Measurements from ENCODE around the gene MRPS34. TPM values are rescaled to one million over a fixed set of nuclear protein-coding genes. Genes with fewer than 3 reads are reported as not detected.

The MRPS34 gene
- 304 and 324 TPM in 2 replicates for total RNA-seq (2014; rRNA removed; shearing (Covaris generic))

DNA sequence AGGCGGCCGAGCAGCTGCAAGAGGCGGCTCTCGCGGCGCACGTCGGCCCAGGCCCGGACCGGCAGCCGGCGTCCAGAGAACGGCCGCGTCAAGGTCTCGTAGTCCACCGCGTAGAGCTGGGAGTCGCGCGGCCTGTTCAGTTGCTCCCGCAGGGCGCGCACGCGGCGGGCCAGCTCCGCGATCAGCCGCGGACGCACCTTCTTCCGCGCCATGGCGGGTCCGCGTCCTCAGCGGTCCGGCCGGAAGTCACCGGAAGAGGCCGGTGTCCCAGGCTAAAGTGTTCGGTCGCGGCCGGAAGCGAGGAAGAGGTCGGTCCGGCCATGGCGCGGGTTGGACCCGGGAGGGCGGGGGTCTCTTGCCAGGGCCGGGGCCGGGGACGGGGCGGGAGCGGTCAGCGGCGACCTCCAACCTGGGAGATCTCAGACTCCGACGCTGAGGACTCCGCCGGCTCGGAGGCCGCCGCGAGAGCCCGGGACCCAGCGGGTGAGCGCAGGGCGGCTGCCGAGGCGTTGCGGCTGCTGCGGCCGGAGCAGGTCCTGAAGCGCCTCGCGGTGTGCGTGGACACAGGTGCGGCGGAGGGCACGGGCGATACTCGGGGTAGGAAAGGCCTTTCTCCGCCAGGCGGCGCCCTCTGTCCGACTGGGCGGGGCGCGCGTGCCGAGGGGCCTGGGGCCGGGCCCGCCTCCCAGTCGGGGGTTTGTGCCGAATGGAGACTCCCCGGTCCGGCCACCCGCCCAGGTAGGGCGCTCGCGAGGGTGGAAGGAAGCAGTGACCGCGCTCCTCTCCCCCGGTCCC is at the start of gene MRPS34:
TSS of gene MRPS34 (minus strand) at position 227 of the 795 bp plus-strand sequence. CDS start at position 212, 15 bp downstream.
- Histone ChIP-seq H3K27me3 (ENCODE audit: control insufficient read depth, insufficient read depth, low read length) (no peaks in the 10 kb centered on the region), H3K36me3 (replicated peaks; ENCODE audit: control insufficient read depth, insufficient read depth, low read length) (no peaks in the 10 kb centered on the region; the same call in none of the 2 replicates), H3K4me3 (ENCODE audit: insufficient read depth, low read depth, low read length) (peak within 1 kb of the TSS; percentile 98)
- peak; percentile 98 for DNase-seq

DNA sequence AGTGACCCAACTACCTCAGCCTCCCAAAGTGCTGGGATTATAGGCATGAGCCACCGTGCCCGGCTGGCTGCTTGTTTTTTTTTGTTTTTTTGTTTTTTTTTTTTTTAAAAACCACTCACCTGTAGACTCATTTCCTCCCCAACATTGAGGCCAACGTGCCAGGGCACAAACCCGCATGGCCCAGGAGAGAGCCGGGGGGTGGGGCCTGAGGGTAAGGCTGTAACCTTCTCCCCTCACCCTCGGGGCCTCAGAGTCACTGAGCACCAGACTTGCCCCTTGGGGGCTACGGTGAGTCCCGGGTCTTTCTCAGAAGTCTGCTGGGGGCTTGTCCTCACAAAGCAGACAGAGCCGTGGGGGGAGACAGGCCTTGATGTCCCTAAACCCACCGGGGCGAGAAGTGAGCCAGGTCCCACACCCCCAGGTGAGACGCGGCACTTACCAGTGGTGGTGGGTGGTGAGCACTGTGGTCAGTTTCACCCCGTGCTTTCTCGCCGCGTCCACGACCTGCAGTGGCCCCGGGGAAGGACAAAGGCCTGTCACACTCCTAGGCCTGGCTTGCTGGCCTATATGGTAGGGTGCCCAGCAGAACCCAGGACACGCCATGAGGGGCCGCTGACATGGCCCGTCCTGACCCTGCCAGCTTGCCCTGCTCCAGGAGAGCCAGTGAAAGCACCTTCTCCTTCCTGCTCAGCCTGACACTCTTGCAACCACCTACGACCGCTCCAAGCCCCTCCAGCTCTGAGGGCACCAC is 49.1 kb upstream of the MRPS34 start:
- peaks cover 2% of the 10 kb centered on the region; the same call in 1 of the 2 replicates for H3K27me3 ChIP-seq (ENCODE audit: control insufficient read depth, insufficient read depth, low read length)
- no peak for DNase-seq
- H3K36me3 ChIP-seq (replicated peaks; ENCODE audit: control insufficient read depth, insufficient read depth, low read length), result 0 out of 2 replicates have a peak, but pooled peaks cover 1% of the 10 kb centered on the region
- H3K4me3 ChIP-seq (ENCODE audit: insufficient read depth, low read depth, low read length), result no peak overlapping the region

GRCh38 chr16:1820946-1821290 is 48.0 kb upstream of the MRPS34 start:
- peaks cover 2% of the 10 kb centered on the region; the same call in 1 of the 2 replicates for H3K27me3 ChIP-seq (ENCODE audit: control insufficient read depth, insufficient read depth, low read length)
- DNase-seq, result no peak
- H3K36me3 ChIP-seq (replicated peaks; ENCODE audit: control insufficient read depth, insufficient read depth, low read length), result peaks cover 1% of the 10 kb centered on the region; the same call in 1 of the 2 replicates
- no peak overlapping the region for H3K4me3 ChIP-seq (ENCODE audit: insufficient read depth, low read depth, low read length)

DNA sequence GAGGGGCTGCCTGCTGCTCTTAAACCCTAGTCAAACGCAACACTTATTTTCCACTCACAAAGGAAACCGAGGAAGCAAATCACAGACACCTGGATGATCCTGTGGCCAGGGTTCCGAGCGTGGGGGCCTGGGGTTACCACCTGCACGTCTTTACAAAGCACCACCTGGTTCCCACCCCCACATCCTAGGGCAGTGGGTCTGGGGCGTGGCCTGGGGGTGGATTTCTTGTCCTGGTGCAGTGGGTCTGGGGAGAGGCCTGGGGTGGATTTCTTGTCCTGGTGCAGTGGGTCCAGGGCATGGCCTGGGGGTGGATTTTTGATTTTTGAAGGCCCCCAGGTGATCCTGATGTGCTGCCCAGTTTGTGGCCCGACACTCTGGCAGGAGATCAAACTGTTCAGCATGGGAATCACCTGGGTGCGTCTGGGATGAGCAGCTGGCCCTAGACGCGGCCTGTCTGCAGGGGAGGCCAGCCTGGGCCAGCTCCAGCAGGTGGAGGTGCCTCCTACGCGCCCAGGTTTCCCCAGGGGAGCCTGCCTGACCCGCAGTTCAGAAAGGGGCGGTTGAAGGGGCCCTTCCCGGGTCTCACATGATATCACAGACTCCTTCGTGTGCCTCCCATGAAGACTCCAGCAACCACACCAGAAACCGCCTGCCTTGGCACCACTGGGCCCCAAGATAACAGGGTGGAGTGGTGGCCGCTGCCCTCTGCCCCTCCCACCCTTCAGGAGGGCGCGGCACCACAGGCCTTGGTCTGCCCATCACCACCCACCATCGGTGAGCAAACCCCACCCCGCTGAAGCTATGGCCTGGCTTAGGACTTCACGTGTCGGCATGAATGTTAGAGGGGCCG is 47.4 kb upstream of the MRPS34 start:
- Histone ChIP-seq H3K27me3 (ENCODE audit: control insufficient read depth, insufficient read depth, low read length) (no peaks in the 10 kb centered on the region), H3K4me3 (ENCODE audit: insufficient read depth, low read depth, low read length) (no peak overlapping the region), H3K36me3 (replicated peaks; ENCODE audit: control insufficient read depth, insufficient read depth, low read length) (peaks cover 1% of the 10 kb centered on the region; the same call in 1 of the 2 replicates)
- no peak for DNase-seq

DNA sequence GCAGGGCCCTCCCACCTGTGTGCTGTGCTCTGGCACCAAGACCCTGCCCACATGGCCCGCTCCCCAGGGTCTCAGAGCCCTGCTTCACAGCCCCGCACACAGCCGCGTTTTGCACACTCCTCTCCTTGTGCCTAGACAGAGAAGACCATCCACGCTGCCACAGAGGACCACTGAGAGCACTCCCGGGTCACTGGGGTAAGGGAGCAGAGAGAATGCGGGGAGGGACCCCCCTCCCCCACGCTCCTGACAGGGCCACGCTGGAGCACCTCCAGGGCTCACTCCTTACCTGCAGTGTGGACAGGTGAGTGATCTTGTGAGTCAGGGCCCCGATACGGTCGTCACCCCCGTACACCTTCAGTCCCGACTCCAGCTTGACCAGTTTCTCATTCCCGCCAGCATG is 46.7 kb upstream of the MRPS34 start:
- Histone ChIP-seq H3K27me3 (ENCODE audit: control insufficient read depth, insufficient read depth, low read length) (no peaks in the 10 kb centered on the region), H3K4me3 (ENCODE audit: insufficient read depth, low read depth, low read length) (no peak overlapping the region), H3K36me3 (replicated peaks; ENCODE audit: control insufficient read depth, insufficient read depth, low read length) (peaks cover 1% of the 10 kb centered on the region; the same call in 1 of the 2 replicates)
- DNase-seq, result no peak

DNA sequence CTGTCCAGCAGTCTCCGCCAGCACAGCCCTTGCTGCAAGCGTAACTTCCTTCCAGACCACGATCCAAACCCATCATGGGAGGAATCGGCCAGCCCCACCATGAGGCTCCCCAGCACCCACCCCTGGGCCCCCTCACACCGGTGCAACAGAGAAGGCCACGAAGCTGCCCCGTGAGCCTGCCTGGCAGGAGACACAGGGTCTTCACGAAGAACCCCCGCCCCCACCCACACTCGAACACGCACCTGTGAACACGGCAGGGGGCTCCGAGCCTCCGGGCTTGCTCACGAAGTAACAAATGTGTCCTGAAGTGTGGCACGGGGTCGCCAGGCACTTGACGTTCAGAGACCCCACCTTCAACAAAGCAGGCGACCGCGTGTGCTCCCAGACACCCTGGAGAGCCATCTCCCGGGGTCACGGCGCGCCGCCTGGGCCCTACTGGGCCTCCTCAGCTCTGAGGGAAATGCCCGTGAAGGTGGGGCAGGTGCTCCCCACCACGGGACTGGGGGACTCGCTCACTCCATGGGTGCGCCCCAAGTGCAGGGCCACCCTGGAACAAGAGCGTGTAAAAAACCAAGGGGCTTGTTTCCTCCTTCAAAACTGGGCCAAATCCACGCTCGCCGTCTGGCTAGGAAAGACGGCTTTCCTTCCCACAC is 46.1 kb upstream of the MRPS34 start:
- H3K4me3 ChIP-seq (ENCODE audit: insufficient read depth, low read depth, low read length), result no peak overlapping the region
- DNase-seq, result no peak

DNA sequence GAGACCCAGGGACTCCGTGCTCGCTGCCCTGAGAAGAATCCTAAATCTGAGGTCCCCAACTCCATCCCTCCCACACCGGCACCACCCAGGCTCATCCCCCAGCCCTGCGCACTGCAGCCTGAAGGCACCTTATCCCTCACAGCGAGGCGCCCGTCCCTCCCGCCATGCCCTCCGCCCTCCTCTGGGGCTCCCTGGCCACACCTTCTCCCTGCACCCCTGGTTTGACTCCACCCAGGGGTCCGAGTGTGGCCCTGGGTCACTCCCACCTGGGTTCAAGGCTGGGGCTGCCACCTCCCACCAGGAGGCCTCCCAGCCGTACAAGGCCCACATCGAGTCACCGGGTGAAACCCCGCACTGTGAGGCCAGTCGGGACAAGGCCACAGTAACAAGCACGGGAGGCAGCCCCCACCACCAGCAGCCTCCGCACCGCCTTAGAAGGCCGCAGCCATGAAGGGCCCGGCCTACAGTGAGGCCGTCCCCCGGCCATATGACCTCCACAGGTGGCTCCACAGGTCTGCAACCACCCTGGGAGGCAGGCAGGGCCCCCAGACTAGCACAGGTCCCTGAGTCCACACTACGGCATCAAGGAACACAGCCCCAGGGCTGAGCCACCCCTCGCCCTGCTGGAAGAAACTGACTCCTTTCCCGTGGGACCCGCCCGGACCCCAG is 45.4 kb upstream of the MRPS34 start:
- H3K27me3 ChIP-seq (ENCODE audit: control insufficient read depth, insufficient read depth, low read length), result no peaks in the 10 kb centered on the region
- no peak for DNase-seq
- no peak overlapping the region for H3K4me3 ChIP-seq (ENCODE audit: insufficient read depth, low read depth, low read length)
- H3K36me3 ChIP-seq (replicated peaks; ENCODE audit: control insufficient read depth, insufficient read depth, low read length), result peaks cover 1% of the 10 kb centered on the region; the same call in 1 of the 2 replicates

More for the DNA sequence above, 46.1 kb upstream of the MRPS34 start:
- H3K36me3 ChIP-seq (replicated peaks; ENCODE audit: control insufficient read depth, insufficient read depth, low read length), result peaks cover 1% of the 10 kb centered on the region; the same call in 1 of the 2 replicates
- no peaks in the 10 kb centered on the region for H3K27me3 ChIP-seq (ENCODE audit: control insufficient read depth, insufficient read depth, low read length)

DNA sequence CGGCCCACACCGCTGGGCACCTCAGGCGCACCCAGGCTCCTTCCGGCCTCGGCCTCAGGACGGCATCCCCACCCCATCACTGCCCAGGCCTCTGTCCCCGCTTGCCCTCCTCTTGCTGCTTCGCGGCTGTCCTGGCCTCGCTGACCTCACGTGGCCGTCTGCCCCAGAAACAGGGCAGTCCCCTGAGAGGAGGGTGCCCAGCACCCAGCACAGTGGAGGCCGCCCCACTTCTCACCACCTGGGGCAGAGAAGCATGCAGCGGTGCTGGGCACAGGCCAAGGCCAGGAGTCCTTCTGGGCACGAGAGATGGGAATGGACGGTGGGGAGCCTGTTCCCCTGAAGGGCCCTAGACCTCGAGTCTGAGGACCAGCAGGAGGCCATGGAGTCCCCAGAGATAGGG is 44.8 kb upstream of the MRPS34 start:
- H3K27me3 ChIP-seq (ENCODE audit: control insufficient read depth, insufficient read depth, low read length), result no peaks in the 10 kb centered on the region
- DNase-seq, result no peak
- H3K4me3 ChIP-seq (ENCODE audit: insufficient read depth, low read depth, low read length), result no peak overlapping the region
- H3K36me3 ChIP-seq (replicated peaks; ENCODE audit: control insufficient read depth, insufficient read depth, low read length), result peaks cover 1% of the 10 kb centered on the region; the same call in 1 of the 2 replicates

DNA sequence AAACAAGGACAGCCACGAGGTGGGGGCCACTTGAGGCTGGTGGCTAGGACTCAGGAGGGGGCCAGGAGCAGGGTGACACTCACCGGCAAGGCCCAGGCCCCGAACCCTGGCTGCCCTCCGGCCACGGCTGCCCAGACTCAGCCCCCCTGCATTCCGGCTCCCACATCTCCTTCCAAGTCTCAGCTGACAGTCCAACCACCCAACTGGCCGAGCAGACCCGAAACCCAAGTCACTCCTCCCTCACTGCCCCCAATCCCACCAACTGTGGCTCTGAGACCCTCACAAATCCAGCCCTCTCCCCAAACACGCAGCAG is 44.3 kb upstream of the MRPS34 start:
- no peak for DNase-seq
- Histone ChIP-seq H3K36me3 (replicated peaks; ENCODE audit: control insufficient read depth, insufficient read depth, low read length) (no peaks in the 10 kb centered on the region; the same call in 1 of the 2 replicates), H3K4me3 (ENCODE audit: insufficient read depth, low read depth, low read length) (no peak overlapping the region), H3K27me3 (ENCODE audit: control insufficient read depth, insufficient read depth, low read length) (no peaks in the 10 kb centered on the region)

DNA sequence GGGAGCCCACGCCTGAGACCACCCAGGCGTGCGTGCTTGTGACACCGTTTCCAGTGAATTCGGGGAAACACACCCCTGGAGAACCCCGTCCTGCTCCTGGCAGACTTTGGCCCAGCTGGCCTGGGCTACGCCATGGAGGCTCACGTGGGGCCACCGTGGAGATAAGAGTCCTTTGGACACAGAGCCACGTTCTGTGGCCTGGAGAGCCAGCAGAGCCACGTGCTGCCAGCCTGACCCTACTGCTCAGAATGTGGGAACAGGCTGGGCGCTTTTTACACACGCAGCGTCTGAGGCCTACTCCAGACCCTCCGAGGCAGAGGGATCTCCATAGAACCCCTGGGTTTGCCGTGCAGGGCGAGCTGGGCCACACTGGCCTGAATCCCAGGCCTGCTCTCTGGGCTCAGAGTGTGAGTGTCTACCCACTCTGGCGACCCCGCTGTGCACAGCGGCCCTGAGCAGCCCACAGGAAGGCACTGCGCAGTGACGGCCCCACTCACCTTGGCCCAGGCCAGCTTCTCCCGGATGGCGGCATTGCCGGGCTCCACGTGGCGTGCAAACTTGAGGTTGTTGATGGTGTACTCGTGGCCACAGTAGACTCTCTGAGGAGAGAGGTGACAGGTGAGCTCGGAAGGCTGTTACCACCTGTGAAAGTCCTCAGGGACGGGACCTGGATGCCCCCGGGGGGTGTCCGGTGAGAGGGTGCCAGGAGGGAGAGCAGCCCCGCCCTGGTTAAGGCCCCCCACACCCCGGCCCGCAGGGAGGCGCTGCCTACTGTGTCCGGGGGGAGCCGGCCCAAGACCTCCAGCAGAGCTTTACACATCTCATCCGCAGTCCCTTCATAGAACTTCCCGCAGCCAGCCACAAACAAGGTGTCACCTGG is 43.7 kb upstream of the MRPS34 start:
- Histone ChIP-seq H3K4me3 (ENCODE audit: insufficient read depth, low read depth, low read length) (no peak overlapping the region), H3K36me3 (replicated peaks; ENCODE audit: control insufficient read depth, insufficient read depth, low read length) (no peaks in the 10 kb centered on the region; the same call in 1 of the 2 replicates), H3K27me3 (ENCODE audit: control insufficient read depth, insufficient read depth, low read length) (no peaks in the 10 kb centered on the region)
- peak; percentile 59 for DNase-seq

- Histone ChIP-seq H3K36me3 (replicated peaks; ENCODE audit: control insufficient read depth, insufficient read depth, low read length) (no peaks in the 10 kb centered on the region; the same call in 1 of the 2 replicates), H3K4me3 (ENCODE audit: insufficient read depth, low read depth, low read length) (no peak overlapping the region), H3K27me3 (ENCODE audit: control insufficient read depth, insufficient read depth, low read length) (no peaks in the 10 kb centered on the region)
- DNase-seq, result no peak
Observed at GRCh38 chr16:1815461-1815860, 42.5 kb upstream of the MRPS34 start.

DNA sequence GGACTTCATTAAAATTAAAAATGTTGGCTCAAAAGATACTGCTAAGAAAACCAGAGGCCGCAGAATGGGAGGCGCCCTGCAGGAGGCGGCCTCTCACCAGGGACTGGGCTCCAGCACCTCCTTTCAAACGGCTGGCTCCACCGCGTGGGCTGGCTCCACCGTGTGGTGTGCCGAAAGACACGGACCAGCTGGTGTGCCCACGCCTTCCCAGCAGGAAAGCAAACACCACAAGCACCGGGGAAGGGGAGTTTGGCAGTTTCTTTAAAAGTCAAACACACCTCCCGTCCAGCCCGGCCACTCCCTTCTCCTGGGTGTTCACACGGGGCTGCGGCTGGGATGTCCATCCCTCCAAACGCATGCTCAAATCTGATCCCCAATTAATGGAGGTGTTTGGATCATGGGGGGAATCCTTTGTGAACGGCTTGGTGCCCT is 39.8 kb upstream of the MRPS34 start:
- H3K36me3 ChIP-seq (replicated peaks; ENCODE audit: control insufficient read depth, insufficient read depth, low read length), result no peaks in the 10 kb centered on the region; the same call in none of the 2 replicates
- no peaks in the 10 kb centered on the region for H3K27me3 ChIP-seq (ENCODE audit: control insufficient read depth, insufficient read depth, low read length)
- DNase-seq, result peak; percentile 88
- H3K4me3 ChIP-seq (ENCODE audit: insufficient read depth, low read depth, low read length), result no peak overlapping the region

- Histone ChIP-seq H3K4me3 (ENCODE audit: insufficient read depth, low read depth, low read length) (no peak overlapping the region), H3K27me3 (ENCODE audit: control insufficient read depth, insufficient read depth, low read length) (no peaks in the 10 kb centered on the region), H3K36me3 (replicated peaks; ENCODE audit: control insufficient read depth, insufficient read depth, low read length) (no peaks in the 10 kb centered on the region; the same call in none of the 2 replicates)
- no peak for DNase-seq
Observed at GRCh38 chr16:1810536-1810935, 37.6 kb upstream of the MRPS34 start.
